ENCODE results near the gene ELFN1.

Gene ELFN1

GRCh38 chr7:1646957-1647891, 22.9 kb upstream of the ELFN1 start:
- DNase-seq (ENCODE audit: low read depth) = peak; percentile 81
- no peak for TF ChIP-seq CTCF (conservative IDR thresholded peaks at IDR 0.05; ENCODE audit: low read length)
- H3K4me3 ChIP-seq (ENCODE audit: low read length) = no peak overlapping the region

GRCh38 chr7:1647961-1648672, 22.0 kb upstream of the ELFN1 start:
- no peak overlapping the region for H3K4me3 ChIP-seq (ENCODE audit: low read length)
- no peak for TF ChIP-seq CTCF (conservative IDR thresholded peaks at IDR 0.05; ENCODE audit: low read length)
- DNase-seq (ENCODE audit: low read depth) = no peak

GRCh38 chr7:1649751-1650326, 20.2 kb upstream of the ELFN1 start:
- TF ChIP-seq CTCF (conservative IDR thresholded peaks at IDR 0.05; ENCODE audit: low read length) = no peak
- no peak for DNase-seq (ENCODE audit: low read depth)
- no peak overlapping the region for H3K4me3 ChIP-seq (ENCODE audit: low read length)

- no peak for DNase-seq (ENCODE audit: low read depth)
- H3K4me3 ChIP-seq (ENCODE audit: low read length) = no peak overlapping the region
- no peak for TF ChIP-seq CTCF (conservative IDR thresholded peaks at IDR 0.05; ENCODE audit: low read length)
Measured at GRCh38 chr7:1650363-1651030, 19.6 kb upstream of the ELFN1 start.

- H3K4me3 ChIP-seq (ENCODE audit: low read length) = no peak overlapping the region
- no peak for DNase-seq (ENCODE audit: low read depth)
- TF ChIP-seq CTCF (conservative IDR thresholded peaks at IDR 0.05; ENCODE audit: low read length) = no peak
Measured at GRCh38 chr7:1651031-1651446, 19.0 kb upstream of the ELFN1 start.

- no peak overlapping the region for H3K4me3 ChIP-seq (ENCODE audit: low read length)
- DNase-seq (ENCODE audit: low read depth) = no peak
- TF ChIP-seq CTCF (conservative IDR thresholded peaks at IDR 0.05; ENCODE audit: low read length) = no peak
Measured at GRCh38 chr7:1651891-1652290, 18.2 kb upstream of the ELFN1 start.

Data from AG10803 (cell line).